Astrocyte (in vitro differentiated cells and primary cell): Measurements from ENCODE around the gene RAB3GAP2. TPM values are rescaled to one million over a fixed set of nuclear protein-coding genes. Genes with fewer than 3 reads are reported as not detected.

Experiments
- DNase-seq: peaks from one replicate; pipeline ENCODE4 v3.0.0-alpha.2; 2010; ENCODE audit warnings: low read depth
- FAIRE-seq: peaks from 2 replicates; lab custom pipeline; 2011; peaks lifted over from hg19 to GRCh38; lab: Jason Lieb, UNC
- H2AFZ ChIP-seq: 2 replicates; pipeline ENCODE4 v1.6.0; 2012; ENCODE audit warnings: low read depth, low read length, inconsistent platforms
- H3K27ac ChIP-seq: 2 replicates; pipeline ENCODE4 v1.5.1; 2011; ENCODE audit warnings: low read depth, low read length, inconsistent platforms
- H3K27me3 ChIP-seq: 2 replicates; pipeline ENCODE4 v1.6.0; 2011; ENCODE audit warnings: low read length, inconsistent platforms; ENCODE audit not compliant: insufficient read depth
- H3K36me3 ChIP-seq: 2 replicates; pipeline ENCODE4 v1.5.1; 2011; ENCODE audit warnings: low read length, inconsistent platforms; ENCODE audit not compliant: insufficient read depth
- H3K4me1 ChIP-seq: 2 replicates; pipeline ENCODE4 v1.5.1; 2011; ENCODE audit warnings: low read length, inconsistent platforms; ENCODE audit not compliant: insufficient read depth
- H3K4me2 ChIP-seq: 2 replicates; pipeline ENCODE4 v1.6.0; 2012; ENCODE audit warnings: low read length, inconsistent platforms
- H3K4me3 ChIP-seq: 2 replicates; pipeline ENCODE4 v1.5.1; 2011; ENCODE audit warnings: low read depth, mild to moderate bottlenecking, low read length, inconsistent platforms; ENCODE audit not compliant: insufficient read depth
- H3K79me2 ChIP-seq: 2 replicates; pipeline ENCODE4 v1.6.0; 2012; ENCODE audit warnings: mild to moderate bottlenecking, low read length, inconsistent platforms; ENCODE audit not compliant: insufficient read depth
- H3K9ac ChIP-seq: 2 replicates; pipeline ENCODE4 v1.6.0; 2012; ENCODE audit warnings: mild to moderate bottlenecking, low read length, inconsistent platforms
- H3K9me3 ChIP-seq: 2 replicates; pipeline ENCODE4 v1.5.1; 2012; ENCODE audit warnings: low read depth, mild to moderate bottlenecking, low read length, inconsistent platforms; ENCODE audit not compliant: insufficient read depth
- H4K20me1 ChIP-seq: 2 replicates; pipeline ENCODE4 v1.6.0; 2012; ENCODE audit warnings: low read length, inconsistent platforms; ENCODE audit not compliant: insufficient read depth
- H3K27ac Mint-ChIP-seq: one replicate; pipeline ENCODE4 v1.8.0; 2021; ENCODE audit warnings: mild to moderate bottlenecking, mixed read lengths; ENCODE audit not compliant: unreplicated experiment
- H3K27me3 Mint-ChIP-seq: one replicate; pipeline ENCODE4 v1.8.0; 2021; ENCODE audit warnings: low read depth, mixed read lengths; ENCODE audit not compliant: unreplicated experiment
- H3K36me3 Mint-ChIP-seq: one replicate; pipeline ENCODE4 v1.8.0; 2021; ENCODE audit warnings: low read depth, mixed read lengths; ENCODE audit not compliant: unreplicated experiment
- H3K4me1 Mint-ChIP-seq: one replicate; pipeline ENCODE4 v1.8.0; 2021; ENCODE audit warnings: low read depth, mixed read lengths; ENCODE audit not compliant: unreplicated experiment
- H3K4me3 Mint-ChIP-seq: one replicate; pipeline ENCODE4 v1.8.0; 2021; ENCODE audit warnings: mild to moderate bottlenecking, moderate library complexity, mixed read lengths; ENCODE audit not compliant: unreplicated experiment
- H3K9me3 Mint-ChIP-seq: one replicate; pipeline ENCODE4 v1.8.0; 2021; ENCODE audit warnings: mild to moderate bottlenecking, mixed read lengths; ENCODE audit not compliant: unreplicated experiment
- CTCF ChIP-seq: IDR thresholded peaks from 2 replicates; pipeline ENCODE4 v1.5.1; 2011; ENCODE audit warnings: low read depth, mild to moderate bottlenecking, inconsistent platforms, low read length, moderate library complexity; ENCODE audit not compliant: insufficient read depth
- EZH2 ChIP-seq: IDR thresholded peaks from 2 replicates; pipeline ENCODE4 v1.6.1; 2012; ENCODE audit warnings: mild to moderate bottlenecking, low read length, inconsistent platforms; ENCODE audit not compliant: insufficient read depth
- total RNA-seq: library from RNA; stranded (reverse); gene quantifications from 2 replicates; pipeline ENCODE4 v1.2.1, GENCODE V29; 2021

Gene RAB3GAP2
- total RNA-seq, 1 donor from 2014 or later = 68.1 TPM

GRCh38 chr1:220291580-220291979 is 19.3 kb upstream of the RAB3GAP2 start:
- H3K27ac ChIP-seq = no peak overlapping the region
- peaks cover 7% of the 10 kb centered on the region for H3K4me1 Mint-ChIP-seq
- H3K36me3 ChIP-seq = no peaks in the 10 kb centered on the region
- H3K27me3 Mint-ChIP-seq = peaks cover 9% of the 10 kb centered on the region
- peaks cover 8% of the 10 kb centered on the region for H3K4me1 ChIP-seq
- DNase-seq (no peak), FAIRE-seq (no peak)
- H3K36me3 Mint-ChIP-seq = no peaks in the 10 kb centered on the region
- no peak overlapping the region for H2AFZ ChIP-seq
- H3K4me3 ChIP-seq = no peak overlapping the region
- no peaks in the 10 kb centered on the region for H3K9me3 Mint-ChIP-seq
- H3K27me3 ChIP-seq = peaks cover 2% of the 10 kb centered on the region
- TF ChIP-seq EZH2 (no peak), CTCF (no peak)
- no peak overlapping the region for H3K4me2 ChIP-seq
- H4K20me1 ChIP-seq = no peaks in the 10 kb centered on the region
- H3K27ac Mint-ChIP-seq = no peak overlapping the region
- no peak overlapping the region for H3K9ac ChIP-seq
- H3K4me3 Mint-ChIP-seq = no peak overlapping the region
- H3K79me2 ChIP-seq = no peaks in the 10 kb centered on the region
- no peaks in the 10 kb centered on the region for H3K9me3 ChIP-seq

- Histone ChIP-seq H3K4me2 (no peak overlapping the region), H3K27me3 (peaks cover 2% of the 10 kb centered on the region), H4K20me1 (no peaks in the 10 kb centered on the region), H3K36me3 (no peaks in the 10 kb centered on the region), H3K9me3 (no peaks in the 10 kb centered on the region), H3K4me3 (no peak overlapping the region), H3K9ac (no peak overlapping the region), H3K27ac (no peak overlapping the region), H3K79me2 (no peaks in the 10 kb centered on the region), H3K4me1 (peaks cover 8% of the 10 kb centered on the region), H2AFZ (no peak overlapping the region)
- Mint-ChIP-seq H3K27me3 (peaks cover 9% of the 10 kb centered on the region), H3K36me3 (no peaks in the 10 kb centered on the region), H3K27ac (peak overlapping the region; percentile 5), H3K9me3 (no peaks in the 10 kb centered on the region), H3K4me1 (peaks cover 3% of the 10 kb centered on the region), H3K4me3 (no peak overlapping the region)
- TF ChIP-seq CTCF (no peak), EZH2 (no peak)
- DNase-seq = no peak
- no peak for FAIRE-seq
Observed at GRCh38 chr1:220290140-220290761, 18.0 kb upstream of the RAB3GAP2 start.

GRCh38 chr1:220287129-220287528 is 14.9 kb upstream of the RAB3GAP2 start:
- Histone ChIP-seq H3K9me3 (no peaks in the 10 kb centered on the region), H3K9ac (no peak overlapping the region), H3K36me3 (no peaks in the 10 kb centered on the region), H4K20me1 (no peaks in the 10 kb centered on the region), H3K4me1 (no peaks in the 10 kb centered on the region), H2AFZ (no peak overlapping the region), H3K27me3 (peaks cover 2% of the 10 kb centered on the region), H3K27ac (no peak overlapping the region), H3K4me3 (no peak overlapping the region), H3K4me2 (no peak overlapping the region), H3K79me2 (no peaks in the 10 kb centered on the region)
- FAIRE-seq = no peak
- DNase-seq = no peak
- Mint-ChIP-seq H3K36me3 (no peaks in the 10 kb centered on the region), H3K27me3 (peaks cover 8% of the 10 kb centered on the region), H3K4me3 (no peak overlapping the region), H3K4me1 (peaks cover 3% of the 10 kb centered on the region), H3K27ac (no peak overlapping the region), H3K9me3 (no peaks in the 10 kb centered on the region)
- TF ChIP-seq EZH2 = no peak
- TF ChIP-seq CTCF = no peak
